GM18868 (cell line): Measurements from ENCODE around the gene SLC39A10.
"Not testable (repeated sequence)": the region's sequence is repeated elsewhere in the genome, so short reads cannot be mapped to it uniquely, and the experiment has no call there.

Experiments used
- ATAC-seq: cut with Tn5 transposase; IDR thresholded peaks from one replicate; pipeline ENCODE4 v1.9.1; 2021; ENCODE audit warnings: mild to moderate bottlenecking, moderate library complexity; ENCODE audit not compliant: unreplicated experiment

Gene SLC39A10

DNA sequence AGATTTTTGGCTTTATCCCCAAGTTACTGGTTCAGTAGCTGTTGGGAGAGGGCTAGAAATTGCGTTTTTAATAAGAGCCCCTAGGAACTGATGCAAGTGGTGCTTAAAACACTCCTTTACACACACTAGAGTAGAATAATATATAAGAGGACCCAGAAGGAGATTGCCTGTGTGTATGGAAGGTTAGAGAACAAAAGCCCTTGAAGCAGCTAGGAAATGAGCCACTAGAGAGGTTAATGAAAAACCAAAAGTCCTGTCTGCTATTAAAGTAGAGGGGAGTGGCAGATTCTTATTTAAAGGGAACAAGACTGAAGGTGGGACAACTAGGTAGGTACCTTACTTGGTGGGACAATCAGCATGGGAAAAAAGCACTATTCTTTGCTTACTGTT, 14.4 kb upstream of the SLC39A10 start:
- no peak for ATAC-seq

DNA sequence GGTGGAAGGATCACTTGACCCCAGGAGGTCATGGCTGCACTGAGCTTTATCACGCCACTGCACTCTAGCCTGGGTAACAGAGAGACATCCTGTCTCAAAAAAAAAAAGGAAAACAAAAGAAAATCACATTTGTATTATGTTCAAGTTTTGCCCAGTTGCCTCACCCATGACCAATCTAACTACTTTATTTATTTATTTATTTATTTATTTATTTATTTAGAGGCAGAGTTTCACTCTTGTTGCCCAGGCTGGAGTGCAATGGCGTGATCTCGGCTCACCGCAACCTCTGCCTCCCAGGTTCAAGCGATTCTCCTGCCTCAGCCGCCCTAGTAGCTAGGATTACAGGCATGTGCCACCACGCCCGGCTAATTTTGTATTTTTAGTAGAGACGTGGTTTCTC, 12.3 kb upstream of the SLC39A10 start:
- ATAC-seq: not testable (repeated sequence)

- no peak for ATAC-seq
These were observed 11.6 kb upstream of the SLC39A10 start for GRCh38 chr2:195645413-195645812.

DNA sequence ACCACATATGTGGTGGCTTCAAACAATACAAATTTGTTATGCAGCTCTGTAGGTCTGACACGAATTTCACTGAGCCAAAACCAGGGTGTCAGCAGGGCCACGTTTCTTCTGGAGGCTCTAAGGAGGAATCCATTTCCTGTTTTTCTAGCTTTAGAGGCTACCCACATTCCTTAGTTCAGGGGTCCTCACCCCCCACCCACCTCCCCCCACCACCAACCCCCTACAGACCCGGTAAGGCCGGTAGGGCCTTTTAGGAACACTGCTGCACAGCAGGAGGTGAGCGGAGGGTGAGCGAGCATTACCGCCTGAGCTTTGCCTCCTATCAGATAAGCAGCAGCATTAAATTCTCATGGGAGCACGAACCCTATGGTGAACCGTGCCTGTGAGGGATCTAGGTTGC, 10.6 kb upstream of the SLC39A10 start:
- ATAC-seq: no peak

- peak; percentile 28 for ATAC-seq
These were observed 9.7 kb upstream of the SLC39A10 start for GRCh38 chr2:195647302-195647701.

- not testable (repeated sequence) for ATAC-seq
These were observed 8.7 kb upstream of the SLC39A10 start for GRCh38 chr2:195648370-195648769.

GRCh38 chr2:195648787-195649186, 8.2 kb upstream of the SLC39A10 start:
- no peak for ATAC-seq

- peak; percentile 24 for ATAC-seq
These were observed 7.3 kb upstream of the SLC39A10 start for GRCh38 chr2:195649629-195650190.

- ATAC-seq: no peak
These were observed 6.0 kb upstream of the SLC39A10 start for GRCh38 chr2:195651046-195651445.

DNA sequence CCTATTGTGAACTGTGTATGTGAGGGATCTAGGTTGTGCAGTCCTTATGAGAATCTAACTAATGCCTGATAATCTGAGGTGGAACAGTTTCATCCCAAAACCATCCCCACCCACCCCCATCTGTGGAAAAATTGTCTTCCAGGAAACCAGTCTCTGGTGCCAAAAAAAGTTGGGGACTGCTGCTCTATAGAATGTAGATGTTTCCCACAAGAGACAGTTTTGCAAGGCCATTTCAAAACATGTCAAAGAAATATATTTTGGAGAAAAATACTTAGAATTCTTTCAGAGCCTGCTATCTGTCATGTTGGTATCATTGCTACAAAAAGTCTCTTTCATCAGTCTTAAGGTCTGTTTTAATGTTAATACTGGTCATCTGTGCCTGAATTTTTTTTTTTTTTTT, 4.1 kb upstream of the SLC39A10 start:
- no peak for ATAC-seq

- no peak for ATAC-seq
These were observed 716 bp upstream of the SLC39A10 start for GRCh38 chr2:195656161-195656858.

- ATAC-seq: peak; percentile 23
These were observed 861 bp downstream of the SLC39A10 start for GRCh38 chr2:195657634-195658540.

- ATAC-seq: no peak
These were observed 1.5 kb downstream of the SLC39A10 start for GRCh38 chr2:195658541-195658890.

DNA sequence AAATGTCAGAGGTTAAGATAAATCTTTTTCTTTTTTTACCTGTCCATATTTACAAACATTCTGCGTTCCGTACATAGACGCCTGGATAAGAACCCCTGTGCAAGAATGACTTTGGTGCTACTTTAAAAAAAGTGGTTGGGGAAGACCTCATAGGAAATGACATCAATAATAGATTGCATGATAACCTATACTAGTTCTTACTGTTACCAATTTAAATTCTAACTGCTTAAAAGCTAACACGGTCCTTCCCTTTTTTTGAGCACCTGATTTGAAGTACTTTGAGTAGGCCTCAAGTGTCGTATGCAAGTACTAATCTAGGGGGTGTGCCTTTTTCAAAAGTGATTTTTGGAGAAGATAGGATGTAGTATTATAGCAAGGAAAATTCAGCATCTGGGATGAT, 2.1 kb downstream of the SLC39A10 start:
- no peak for ATAC-seq

GRCh38 chr2:195659982-195660890, 3.2 kb downstream of the SLC39A10 start:
- no peak for ATAC-seq

GRCh38 chr2:195662138-195662537, 5.1 kb downstream of the SLC39A10 start:
- no peak for ATAC-seq

GRCh38 chr2:195663007-195663406, 6.0 kb downstream of the SLC39A10 start:
- ATAC-seq: no peak

DNA sequence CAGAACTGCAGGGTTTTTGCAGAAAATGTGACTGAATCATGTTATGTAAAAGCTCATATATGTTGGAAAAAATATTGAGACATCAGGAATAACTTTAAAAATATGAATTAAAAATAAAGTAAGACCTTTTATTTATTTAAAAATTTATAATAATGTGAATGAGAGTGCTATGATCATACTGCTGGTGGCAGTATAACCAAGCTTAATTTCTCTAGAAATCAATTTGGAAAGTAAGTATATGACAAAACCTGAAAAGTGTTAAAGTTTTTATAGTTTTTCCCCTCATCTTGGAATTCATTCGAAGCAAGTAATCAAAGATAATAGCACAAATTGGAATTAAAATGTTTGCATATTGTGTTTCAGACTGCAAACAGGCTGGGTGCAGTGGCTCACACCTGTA, 7.5 kb downstream of the SLC39A10 start:
- no peak for ATAC-seq

DNA sequence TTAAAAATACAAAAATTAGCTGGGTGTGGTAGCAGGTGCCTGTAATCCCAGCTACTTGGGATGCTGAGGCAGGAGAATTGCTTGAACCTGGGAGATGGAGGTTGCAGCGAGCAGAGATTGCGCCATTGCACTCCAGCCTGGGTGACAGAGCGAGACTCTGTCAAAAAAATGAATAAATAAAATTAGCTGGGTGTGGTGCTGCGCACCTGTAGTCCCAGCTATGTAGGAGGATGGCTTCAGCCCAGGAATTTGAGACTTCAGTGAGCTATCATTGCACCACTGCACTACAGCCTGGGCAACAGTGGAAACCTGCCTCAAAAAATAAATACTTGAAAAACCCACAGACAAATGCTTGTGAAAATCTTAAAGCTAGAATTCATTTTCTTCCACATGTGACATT, 8.1 kb downstream of the SLC39A10 start:
- ATAC-seq: not testable (repeated sequence)

- ATAC-seq: no peak
These were observed 9.2 kb downstream of the SLC39A10 start for GRCh38 chr2:195666113-195666712.
